Upper lobe of left lung (tissue), 6 donors: ENCODE results near the gene OAF. TPM values are rescaled to one million over a fixed set of nuclear protein-coding genes. Genes with fewer than 3 reads are reported as not detected.
"Not testable (repeated sequence)": the region's sequence is repeated elsewhere in the genome, so short reads cannot be mapped to it uniquely, and the experiment has no call there.

ENCODE experiments used
- ATAC-seq, 2 donors: fragments of 200-7000 bp; cut with Tn5 transposase; one replicate each; pipeline ENCODE4 v1.9.1; 2022; ENCODE audit warnings: mild to moderate bottlenecking in 2 of 2, moderate library complexity in 2 of 2; ENCODE audit not compliant: low FRiP score in 2 of 2
- DNase-seq, 2 donors: peaks; one replicate each; pipeline ENCODE4 v3.0.0-alpha.2; 2019 to 2020
- H3K27ac ChIP-seq, 4 donors: fragments of 200-600 bp; sonication (generic); one replicate each; pipeline ENCODE4 v1.5.1; 2016 to 2019
- H3K27me3 ChIP-seq, 4 donors: fragments of 200-600 bp; sonication (generic); one replicate each; pipeline ENCODE4 v1.5.1; 2017 to 2019
- H3K36me3 ChIP-seq, 4 donors: fragments of 200-600 bp; sonication (generic); one replicate each; pipeline ENCODE4 v1.5.1; 2016 to 2019
- H3K4me1 ChIP-seq, 4 donors: fragments of 200-600 bp; sonication (generic); one replicate each; pipeline ENCODE4 v1.5.1; 2018 to 2019
- H3K4me3 ChIP-seq, 4 donors: fragments of 200-600 bp; sonication (generic); one replicate each; pipeline ENCODE4 v1.5.1; 2017 to 2019; ENCODE audit warnings: mild to moderate bottlenecking in 2 of 4, moderate library complexity in 1 of 4
- H3K9me3 ChIP-seq, 4 donors: fragments of 200-600 bp; sonication (generic); one replicate each; pipeline ENCODE4 v1.5.1; 2018 to 2019
- EP300 ChIP-seq, 4 donors: sonication (generic); formaldehyde crosslinking; IDR thresholded peaks; one replicate each; pipeline ENCODE4 v1.5.1; 2017; ENCODE audit warnings: antibody characterized with exemption in 4 of 4, control low read depth in 2 of 4
- POLR2A ChIP-seq, 4 donors: fragments of 450-650 bp; IDR thresholded peaks; one replicate each; pipeline ENCODE4 v1.5.1; 2016 to 2017; ENCODE audit warnings: antibody characterized with exemption in 4 of 4, mild to moderate bottlenecking in 2 of 4
- POLR2AphosphoS5 ChIP-seq, 2 donors: sonication (generic); formaldehyde crosslinking; IDR thresholded peaks; one replicate each; pipeline ENCODE4 v1.5.1; 2017; ENCODE audit warnings: antibody characterized with exemption in 2 of 2
- WGBS, 2 donors: methylation state at CpG; one replicate each; pipeline ENCODE4 v1.1.5; 2017 to 2018; 5-methylcytosine and 5-hydroxymethylcytosine counted together
- total RNA-seq, 6 donors: library from RNA; depleted of rRNA in 4 of 6; stranded (reverse); fragments of >200 nt in 4 of 6; gene quantifications; one replicate each; pipeline versions ENCODE4 v1.1.0 to v1.2.1, GENCODE V29; 2016 to 2021
- TF ChIP-seq, protein P1 (sequence below), 6 experiments: fragments of 450-650 bp in 4 of 6; fragments of 200-600 bp in 2 of 6; sonication (generic) in 2 of 6; IDR thresholded peaks; one replicate each; pipeline ENCODE4 v1.5.1; 2016 to 2019; ENCODE audit warnings: antibody characterized with exemption in 6 of 6
- donor health status: DM: no; HTN: no; CAD: no; lungs with moderate emphysema.
- donor health status: DM: no; HTN: yes; CAD: no; lungs with severe emphysema.

The OAF gene
- total RNA-seq, 6 donors from 2014 or later: 5.1 to 41.6 (median 8.7) TPM

DNA sequence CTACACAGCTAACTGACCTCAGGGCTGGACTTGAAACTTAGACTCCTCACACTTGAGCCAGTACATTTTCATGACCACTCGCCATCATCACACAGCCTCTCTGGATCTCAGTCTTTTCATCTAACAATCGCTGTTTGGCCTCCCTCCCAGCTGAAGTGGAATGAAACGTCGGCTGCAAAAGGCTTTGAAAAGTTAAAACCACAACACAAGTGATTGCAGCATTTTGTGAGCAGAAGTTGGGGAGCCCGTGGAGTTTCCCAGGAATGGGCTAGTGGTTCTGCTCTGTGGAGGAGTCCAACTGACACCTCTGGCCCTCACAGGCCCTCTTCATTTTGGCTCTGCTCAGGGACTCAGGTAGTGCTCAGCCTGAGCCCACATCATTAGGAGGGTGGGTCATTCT lies 37.0 kb upstream of the OAF start:
- H3K27ac ChIP-seq: no peak overlapping the region
- no peak for TF ChIP-seq POLR2A (IDR thresholded peaks at IDR 0.05)
- no peak for TF ChIP-seq EP300 (IDR thresholded peaks at IDR 0.05)
- TF ChIP-seq, protein P1, sequence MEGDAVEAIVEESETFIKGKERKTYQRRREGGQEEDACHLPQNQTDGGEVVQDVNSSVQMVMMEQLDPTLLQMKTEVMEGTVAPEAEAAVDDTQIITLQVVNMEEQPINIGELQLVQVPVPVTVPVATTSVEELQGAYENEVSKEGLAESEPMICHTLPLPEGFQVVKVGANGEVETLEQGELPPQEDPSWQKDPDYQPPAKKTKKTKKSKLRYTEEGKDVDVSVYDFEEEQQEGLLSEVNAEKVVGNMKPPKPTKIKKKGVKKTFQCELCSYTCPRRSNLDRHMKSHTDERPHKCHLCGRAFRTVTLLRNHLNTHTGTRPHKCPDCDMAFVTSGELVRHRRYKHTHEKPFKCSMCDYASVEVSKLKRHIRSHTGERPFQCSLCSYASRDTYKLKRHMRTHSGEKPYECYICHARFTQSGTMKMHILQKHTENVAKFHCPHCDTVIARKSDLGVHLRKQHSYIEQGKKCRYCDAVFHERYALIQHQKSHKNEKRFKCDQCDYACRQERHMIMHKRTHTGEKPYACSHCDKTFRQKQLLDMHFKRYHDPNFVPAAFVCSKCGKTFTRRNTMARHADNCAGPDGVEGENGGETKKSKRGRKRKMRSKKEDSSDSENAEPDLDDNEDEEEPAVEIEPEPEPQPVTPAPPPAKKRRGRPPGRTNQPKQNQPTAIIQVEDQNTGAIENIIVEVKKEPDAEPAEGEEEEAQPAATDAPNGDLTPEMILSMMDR (IDR thresholded peaks at IDR 0.05): no peak
- no peak for TF ChIP-seq POLR2AphosphoS5 (IDR thresholded peaks at IDR 0.05)
- DNase-seq: no peak
- no peak for ATAC-seq
- WGBS, 2 donors: 46 to 48% methylated on average over 4 to 5 of the region's 5 CpGs
- H3K4me1 ChIP-seq: peaks cover 10 to 13% (median 12%) of the 10 kb centered on the region in 4 donors
- no peak overlapping the region for H3K4me3 ChIP-seq
- H3K9me3 ChIP-seq: no peaks in the 10 kb centered on the region
- H3K36me3 ChIP-seq: no peaks in the 10 kb centered on the region
- peaks cover 0 to 14% (median 1%) of the 10 kb centered on the region in 4 donors for H3K27me3 ChIP-seq

DNA sequence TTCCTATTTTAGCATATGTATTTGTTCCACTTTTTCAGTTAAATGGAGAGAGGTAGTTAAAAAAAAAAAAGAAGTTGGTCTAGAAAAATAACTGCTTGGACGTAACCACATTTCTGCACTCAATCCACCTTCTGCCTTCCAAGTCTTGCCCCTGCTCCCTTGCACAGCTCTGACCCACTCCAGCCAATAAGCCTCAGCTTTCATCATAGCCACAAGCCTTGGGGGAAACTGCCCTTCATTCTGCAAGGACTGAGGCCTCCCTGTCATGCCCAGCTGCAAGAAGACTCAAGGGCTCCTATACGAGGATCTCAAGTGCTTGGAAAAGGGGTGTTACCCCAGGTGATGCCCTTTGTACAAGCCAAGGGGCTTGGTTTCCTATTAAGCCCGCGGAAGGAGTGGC lies 36.0 kb upstream of the OAF start:
- Histone ChIP-seq H3K27me3 (peaks cover 0 to 9% (median 0%) of the 10 kb centered on the region in 4 donors), H3K27ac (no peak overlapping the region), H3K4me3 (no peak overlapping the region), H3K4me1 (peaks cover 1 to 3% (median 1%) of the 10 kb centered on the region in 4 donors), H3K9me3 (no peaks in the 10 kb centered on the region), H3K36me3 (no peaks in the 10 kb centered on the region)
- ATAC-seq (no peak), DNase-seq (no peak)
- WGBS, 2 donors: 64 to 69% methylated on average over 4 of the region's 4 CpGs
- no peak for TF ChIP-seq EP300 (IDR thresholded peaks at IDR 0.05)
- TF ChIP-seq, protein P1 (IDR thresholded peaks at IDR 0.05): no peak
- TF ChIP-seq POLR2AphosphoS5 (IDR thresholded peaks at IDR 0.05): no peak
- TF ChIP-seq POLR2A (IDR thresholded peaks at IDR 0.05): no peak

DNA sequence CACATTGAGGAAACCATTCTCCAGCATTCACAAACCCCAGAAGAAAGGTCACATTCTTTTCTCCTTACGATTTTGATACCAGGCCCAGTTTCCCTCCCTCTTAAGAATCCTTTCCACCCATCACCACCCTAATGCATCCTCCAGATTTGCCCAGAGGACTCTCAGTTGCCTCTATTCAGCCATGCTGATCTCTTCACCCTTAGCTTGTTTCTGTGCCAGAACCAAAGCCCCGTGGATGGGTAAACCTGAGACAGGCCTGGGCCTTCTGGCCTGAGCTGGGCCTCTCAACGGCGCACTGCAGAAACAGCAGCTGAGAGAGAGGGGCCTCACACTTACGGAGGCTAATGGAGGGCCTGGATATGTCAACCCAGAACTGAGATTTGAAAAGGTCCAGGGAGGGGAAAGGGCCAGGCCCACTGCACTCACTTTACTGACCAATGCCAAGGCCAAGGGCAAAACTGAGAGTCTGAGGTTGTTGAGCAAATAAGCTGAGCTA lies 32.2 kb upstream of the OAF start:
- WGBS, 2 donors: 84 to 88% methylated on average over 5 of the region's 5 CpGs
- ATAC-seq: peak in 1 of 2 donors; percentile 8
- TF ChIP-seq POLR2AphosphoS5 (IDR thresholded peaks at IDR 0.05) (no peak), EP300 (IDR thresholded peaks at IDR 0.05) (no peak), POLR2A (IDR thresholded peaks at IDR 0.05) (no peak)
- TF ChIP-seq, protein P1 (IDR thresholded peaks at IDR 0.05): no peak
- no peak overlapping the region for H3K27ac ChIP-seq
- no peak for DNase-seq
- no peaks in the 10 kb centered on the region for H3K9me3 ChIP-seq
- H3K4me3 ChIP-seq: no peak overlapping the region
- H3K4me1 ChIP-seq: no peaks in the 10 kb centered on the region
- H3K36me3 ChIP-seq: no peaks in the 10 kb centered on the region
- no peaks in the 10 kb centered on the region for H3K27me3 ChIP-seq

DNA sequence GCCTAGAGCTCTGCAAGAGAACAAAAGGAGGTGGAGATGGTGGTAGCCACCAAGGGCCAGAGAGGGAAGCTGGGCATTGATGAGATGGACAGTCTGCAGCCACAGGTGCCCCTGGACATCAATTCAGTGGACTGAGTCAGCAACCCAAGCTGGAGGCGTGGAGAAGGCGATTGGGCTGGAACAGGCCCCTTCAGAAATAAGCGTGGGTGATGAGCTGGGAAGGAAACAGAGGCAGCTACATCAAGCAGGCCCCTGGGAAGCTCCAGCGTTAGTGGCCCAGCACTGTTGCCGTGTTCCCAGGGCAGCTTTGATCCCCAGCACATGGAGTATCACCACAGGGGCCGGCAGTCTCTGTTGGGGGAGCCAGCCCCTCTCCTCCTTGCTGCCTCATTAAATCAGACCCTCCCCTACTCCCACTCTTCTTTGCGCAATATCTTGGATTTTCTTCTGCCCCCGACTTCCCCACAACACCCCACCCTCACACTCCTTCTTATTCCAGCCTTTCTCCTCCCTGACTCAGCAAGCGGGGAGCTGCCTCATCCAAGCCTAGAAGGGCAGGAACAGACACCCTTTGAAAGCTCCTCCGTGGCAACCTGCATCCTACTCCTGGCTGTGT lies 31.7 kb upstream of the OAF start:
- H3K36me3 ChIP-seq: no peaks in the 10 kb centered on the region
- DNase-seq (no peak), ATAC-seq (peak in 1 of 2 donors; percentile 56)
- H3K4me1 ChIP-seq: no peaks in the 10 kb centered on the region
- WGBS, 2 donors: 89 to 90% methylated on average over 10 of the region's 10 CpGs
- H3K9me3 ChIP-seq: no peaks in the 10 kb centered on the region
- no peaks in the 10 kb centered on the region for H3K27me3 ChIP-seq
- H3K27ac ChIP-seq: no peak overlapping the region
- no peak overlapping the region for H3K4me3 ChIP-seq
- TF ChIP-seq EP300 (IDR thresholded peaks at IDR 0.05) (no peak), POLR2AphosphoS5 (IDR thresholded peaks at IDR 0.05) (no peak)
- TF ChIP-seq, protein P1 (IDR thresholded peaks at IDR 0.05): no peak

DNA sequence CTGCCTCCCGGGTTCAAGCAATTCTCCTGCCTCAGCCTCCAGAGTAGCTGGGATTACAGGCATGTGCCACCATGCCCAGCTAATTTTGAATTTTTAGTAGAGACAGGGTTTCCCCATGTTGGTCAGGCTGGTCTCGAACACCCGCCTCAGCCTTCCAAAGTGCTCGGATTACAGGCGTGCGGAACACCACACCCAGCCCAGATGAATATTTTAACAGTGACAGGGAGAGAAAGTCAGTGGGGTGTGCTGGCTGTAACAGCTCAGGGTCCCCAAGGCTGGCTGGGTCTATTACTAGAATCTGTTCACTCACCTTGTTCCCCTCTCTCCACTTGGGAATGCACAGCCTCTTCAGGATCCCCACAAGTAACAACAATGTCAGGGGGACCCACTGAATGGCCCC lies 30.8 kb upstream of the OAF start:
- not testable (repeated sequence) for H3K4me1 ChIP-seq, H3K27me3 ChIP-seq, H3K9me3 ChIP-seq, H3K36me3 ChIP-seq, H3K4me3 ChIP-seq, DNase-seq, H3K27ac ChIP-seq, ATAC-seq
- WGBS, 2 donors: 91 to 94% methylated on average over 6 of the region's 6 CpGs
